HG02678 (cell line): ENCODE measurements around the gene NCEH1.
"Not testable (repeated sequence)": the region's sequence is repeated elsewhere in the genome, so short reads cannot be mapped to it uniquely, and the experiment has no call there.

Source experiments
- ATAC-seq: cut with Tn5 transposase; IDR thresholded peaks from one replicate; pipeline ENCODE4 v1.9.1; 2021; ENCODE audit warnings: mild to moderate bottlenecking, moderate library complexity; ENCODE audit not compliant: unreplicated experiment

NCEH1 gene, protein sequence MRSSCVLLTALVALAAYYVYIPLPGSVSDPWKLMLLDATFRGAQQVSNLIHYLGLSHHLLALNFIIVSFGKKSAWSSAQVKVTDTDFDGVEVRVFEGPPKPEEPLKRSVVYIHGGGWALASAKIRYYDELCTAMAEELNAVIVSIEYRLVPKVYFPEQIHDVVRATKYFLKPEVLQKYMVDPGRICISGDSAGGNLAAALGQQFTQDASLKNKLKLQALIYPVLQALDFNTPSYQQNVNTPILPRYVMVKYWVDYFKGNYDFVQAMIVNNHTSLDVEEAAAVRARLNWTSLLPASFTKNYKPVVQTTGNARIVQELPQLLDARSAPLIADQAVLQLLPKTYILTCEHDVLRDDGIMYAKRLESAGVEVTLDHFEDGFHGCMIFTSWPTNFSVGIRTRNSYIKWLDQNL

DNA sequence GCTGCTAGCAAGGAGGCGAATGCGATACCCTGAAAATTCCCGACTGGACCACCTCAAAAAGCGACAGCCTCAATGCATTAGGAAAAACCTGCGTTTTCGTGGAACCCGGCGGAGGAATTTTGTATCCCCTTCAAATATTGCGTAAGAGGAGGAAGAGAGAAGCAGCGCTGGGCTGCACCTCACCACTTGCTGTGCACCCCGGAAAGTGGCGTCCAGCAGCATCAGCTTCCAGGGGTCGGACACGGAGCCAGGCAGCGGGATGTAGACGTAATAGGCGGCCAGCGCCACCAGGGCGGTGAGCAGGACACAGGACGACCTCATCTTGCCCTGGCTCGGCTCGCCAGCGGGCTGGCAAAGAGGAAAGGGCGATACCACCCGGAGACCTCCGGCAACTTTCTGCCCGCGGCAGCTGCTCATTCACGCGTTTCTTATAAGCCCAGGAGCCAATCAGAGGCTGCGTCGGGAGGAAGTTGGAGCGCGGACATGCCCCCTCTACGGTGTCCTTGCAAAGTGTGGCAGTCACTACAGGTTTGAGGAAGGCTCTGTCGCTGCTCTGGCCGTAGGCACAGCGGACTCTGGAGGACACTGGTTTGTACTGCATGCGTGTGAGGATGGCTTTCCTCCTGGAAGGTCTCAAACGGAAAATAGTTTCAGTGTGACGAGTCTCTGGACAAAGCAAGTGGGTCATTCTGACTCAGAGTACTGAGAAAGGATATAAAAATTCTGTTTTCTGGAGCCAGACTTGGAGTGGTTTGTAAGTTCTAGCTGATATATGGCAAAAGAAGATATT is at the start of gene NCEH1:
Gene NCEH1, minus strand, starts transcription at position 404 of the 790 bp plus-strand sequence. Its CDS starts 83 bp downstream, at position 321.
- peak; percentile 100 for ATAC-seq

DNA sequence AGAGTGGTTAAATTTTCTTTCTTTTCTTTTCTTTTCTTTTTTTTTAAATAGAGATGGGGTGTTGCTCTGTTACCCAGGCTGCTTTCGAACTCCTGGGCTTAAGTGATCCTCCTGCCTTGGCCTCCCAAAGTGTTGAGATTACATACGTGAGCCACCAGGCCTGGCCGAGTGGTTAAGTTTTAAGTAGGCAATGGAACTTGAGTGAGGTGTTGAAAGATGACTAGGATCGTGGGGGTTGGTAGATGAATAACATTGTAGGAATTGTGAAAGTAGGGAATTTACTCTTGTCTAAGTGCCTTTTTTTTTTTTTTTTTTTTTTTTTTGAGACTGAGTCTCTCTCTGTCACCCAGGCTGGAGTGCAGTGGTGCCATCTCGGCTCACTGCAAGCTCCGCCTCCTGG is 49.5 kb upstream of the NCEH1 start:
- not testable (repeated sequence) for ATAC-seq

DNA sequence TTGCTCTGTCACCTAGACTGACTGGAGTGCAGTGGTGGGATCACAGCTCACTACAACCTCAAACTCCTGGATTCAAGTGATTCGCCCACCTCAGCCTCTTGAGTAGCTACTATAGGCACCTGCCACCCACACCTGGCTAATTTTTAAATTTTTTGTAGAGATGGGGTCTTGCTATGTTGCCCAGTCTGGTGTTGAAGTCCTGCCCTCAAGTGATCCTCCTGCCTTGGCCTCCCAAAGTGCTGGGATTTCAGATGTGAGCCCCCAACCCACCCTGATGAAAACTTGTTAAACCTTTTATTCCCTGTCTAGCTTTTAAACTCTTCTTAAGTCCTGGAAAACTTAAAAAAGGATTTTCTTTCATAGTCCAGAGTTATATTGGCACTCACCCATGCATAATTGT is 42.3 kb upstream of the NCEH1 start:
- ATAC-seq = no peak

DNA sequence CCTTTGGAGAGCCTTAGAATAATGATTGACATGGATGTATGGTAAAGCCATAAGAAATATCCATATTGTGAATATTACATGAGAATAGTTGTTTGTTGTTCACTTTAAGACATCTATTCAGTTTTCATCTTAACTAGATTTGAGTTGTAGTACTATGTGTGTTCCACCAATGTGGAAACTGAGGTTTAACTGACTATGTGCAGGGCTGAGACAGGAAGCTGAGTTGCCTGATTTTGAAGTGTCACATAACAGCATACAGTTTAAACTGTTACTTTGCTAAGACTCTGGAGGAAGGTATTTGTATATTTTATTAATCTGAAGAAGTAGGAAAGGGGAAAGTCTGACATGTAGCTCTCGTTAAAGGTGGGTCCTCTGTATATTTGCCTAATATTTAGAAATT is 41.8 kb upstream of the NCEH1 start:
- no peak for ATAC-seq

DNA sequence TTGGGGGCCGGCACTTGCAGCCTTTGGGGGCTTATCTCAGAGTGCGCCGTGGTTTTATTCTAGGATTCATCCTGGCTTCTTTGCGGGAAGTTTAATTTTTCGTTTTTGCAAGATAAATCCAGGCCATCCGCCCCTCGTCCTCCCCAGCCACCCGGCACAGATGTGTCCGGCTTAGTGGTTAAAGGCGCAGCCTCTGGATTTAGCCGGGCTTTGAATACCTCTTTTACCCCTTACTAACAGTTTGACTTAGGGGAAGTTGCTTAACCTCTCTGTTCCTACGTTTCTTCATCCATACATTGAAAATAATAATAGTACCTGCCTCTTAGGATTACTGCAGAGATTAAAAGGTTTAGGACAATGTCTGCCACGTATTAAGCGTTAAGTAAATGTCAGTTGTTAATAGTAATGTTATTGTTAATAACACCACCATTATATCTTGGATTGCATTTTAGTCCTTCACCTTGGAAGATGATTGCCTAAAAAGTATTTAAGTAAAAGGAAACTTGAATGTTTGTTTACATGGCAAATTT is 40.4 kb upstream of the NCEH1 start:
- ATAC-seq = peak; percentile 8

DNA sequence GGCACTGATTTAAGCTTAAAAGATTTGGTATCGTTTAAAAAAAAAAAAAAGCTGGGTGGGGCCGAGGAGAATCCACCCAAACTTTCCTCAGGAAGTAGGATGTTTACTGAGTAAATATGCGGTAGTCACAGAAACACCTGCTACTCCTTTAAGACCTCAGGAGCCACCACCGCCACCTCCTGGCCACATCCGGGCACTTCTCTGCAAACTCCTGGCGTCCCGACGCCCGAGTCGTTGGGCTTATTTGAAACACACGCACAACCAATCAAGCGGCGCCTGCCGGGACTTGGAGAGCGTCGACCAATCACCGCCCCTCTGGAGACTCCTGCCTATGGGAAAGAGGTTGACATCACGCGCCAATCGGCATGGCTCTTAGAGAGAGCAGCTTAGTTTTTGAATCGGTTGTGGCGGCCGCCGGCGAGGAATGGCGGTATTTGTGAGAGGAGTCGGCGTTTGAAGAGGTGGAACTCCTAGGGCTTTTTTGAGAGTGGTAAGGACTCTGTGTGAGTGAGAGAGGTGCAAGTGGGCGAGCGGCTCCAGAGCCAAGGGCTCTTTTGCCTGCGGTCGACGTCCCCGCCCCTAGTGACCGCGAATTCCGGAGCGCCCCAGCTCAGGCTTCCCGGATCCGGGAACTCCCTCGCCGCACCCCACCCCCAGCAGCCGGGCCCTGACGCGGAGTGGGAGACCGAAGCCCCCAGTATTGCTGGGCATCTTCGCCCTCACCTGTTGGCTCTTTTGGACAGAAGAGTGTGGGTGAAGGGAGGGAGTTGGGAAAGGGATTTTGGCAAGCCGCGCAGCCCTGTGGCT is 39.7 kb upstream of the NCEH1 start, which contains the start of gene ECT2:
Gene ECT2, plus strand, starts transcription at position 359 of the 807 bp plus-strand sequence. CDS start 3,805 bp downstream, outside the sequence.
- ATAC-seq = peak; percentile 95

DNA sequence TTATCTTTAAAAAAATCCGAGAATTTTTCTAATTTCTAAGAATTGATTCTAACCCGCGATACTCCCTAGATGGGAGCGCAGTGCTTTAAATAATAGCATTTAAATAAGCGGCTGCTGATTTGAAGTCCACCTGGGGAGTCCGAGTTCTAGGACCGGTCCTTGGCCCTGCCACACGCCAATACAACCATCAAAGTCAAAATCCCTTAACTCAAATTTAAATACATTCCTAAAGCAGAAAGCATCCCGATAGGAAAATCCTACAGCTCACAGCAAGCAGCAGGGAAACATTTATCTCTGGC is 39.2 kb upstream of the NCEH1 start:
- ATAC-seq = no peak

DNA sequence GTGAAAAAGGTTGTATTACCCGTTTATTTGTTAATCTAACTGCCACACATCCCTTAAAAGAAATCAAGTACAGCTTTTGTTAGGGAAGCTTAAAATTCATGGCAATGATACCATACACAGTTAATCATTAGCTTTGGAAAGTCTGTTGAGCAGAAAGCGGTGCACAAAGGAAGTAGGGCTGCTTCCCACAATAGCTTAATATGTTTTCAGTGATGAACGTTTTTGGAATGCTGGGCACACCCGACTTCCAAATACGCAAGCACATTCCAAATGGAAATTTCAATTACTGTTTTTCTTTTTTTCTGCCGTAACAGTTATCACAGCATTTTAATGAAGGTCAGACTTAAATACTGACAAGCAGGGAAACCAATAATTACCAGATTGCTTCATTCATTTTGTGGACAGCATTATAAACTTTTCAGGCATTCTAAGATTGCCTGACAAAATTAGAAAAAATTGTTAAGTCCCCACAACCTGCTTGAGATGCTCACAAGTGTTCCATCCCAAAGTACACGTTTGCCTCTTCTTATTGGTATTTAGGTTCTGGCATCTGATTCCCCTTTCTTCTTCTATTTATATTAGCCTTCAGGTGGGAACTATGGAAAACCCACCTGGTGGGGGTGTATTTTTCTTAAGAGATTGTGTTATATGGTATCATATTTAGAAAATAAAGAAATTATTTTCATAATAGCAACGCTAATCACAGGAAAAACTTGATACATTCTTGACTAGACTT is 38.5 kb upstream of the NCEH1 start:
- ATAC-seq = no peak

DNA sequence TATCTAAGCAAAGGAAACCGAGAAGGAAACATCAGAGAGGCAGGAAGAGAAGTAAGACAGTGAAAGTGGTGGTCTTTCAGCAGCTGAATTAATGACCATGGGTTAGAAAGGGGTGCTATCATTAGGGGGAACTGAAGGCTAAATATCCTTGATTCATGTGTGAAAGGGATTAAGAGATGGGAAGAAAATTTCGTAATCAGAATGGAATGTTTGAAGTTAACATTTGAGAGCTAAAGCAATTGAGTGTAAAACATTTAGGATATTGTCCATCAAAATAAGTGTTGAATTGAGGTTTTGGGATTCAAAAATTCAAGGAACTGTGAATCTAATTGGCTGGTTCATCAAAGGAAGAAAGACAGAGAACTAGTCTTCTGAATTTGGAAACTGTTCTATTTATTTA is 35.6 kb upstream of the NCEH1 start:
- no peak for ATAC-seq

DNA sequence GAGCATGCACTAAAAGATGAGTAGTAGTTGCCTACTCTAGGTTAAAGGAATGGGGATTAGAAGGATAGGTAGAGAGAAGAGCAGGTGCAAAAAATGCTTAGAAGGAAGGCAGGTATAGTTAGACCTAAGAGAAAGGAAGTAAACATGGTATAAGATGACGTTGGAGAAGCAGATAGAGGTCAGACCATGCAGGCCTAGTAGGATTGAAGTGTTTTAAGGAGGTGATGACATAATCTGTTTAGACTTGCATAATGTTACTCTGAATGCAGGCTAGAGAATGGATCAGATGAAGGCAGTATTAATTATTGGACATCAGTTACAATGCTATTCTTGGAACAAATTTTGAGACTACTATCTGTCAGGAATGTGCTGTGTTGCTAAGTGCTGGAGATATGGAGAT is 28.6 kb upstream of the NCEH1 start:
- ATAC-seq = no peak

DNA sequence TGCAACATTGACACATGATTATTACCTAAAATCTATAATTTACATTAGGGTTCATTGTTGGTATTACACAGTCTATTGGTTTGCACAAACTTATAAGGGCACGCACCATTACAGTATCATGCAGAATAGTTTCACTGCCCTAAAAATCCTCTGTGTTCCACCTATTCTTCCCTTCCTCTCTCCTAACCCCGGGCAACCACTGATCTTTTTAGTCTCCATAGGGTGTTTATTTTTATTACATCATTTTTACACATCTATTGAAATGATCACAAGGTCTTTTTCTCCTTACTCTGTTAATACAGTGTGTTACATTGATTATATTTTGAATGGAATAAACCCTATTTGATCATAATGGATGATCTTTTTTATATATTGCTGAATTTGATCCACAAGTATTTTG is 24.1 kb upstream of the NCEH1 start:
- no peak for ATAC-seq

DNA sequence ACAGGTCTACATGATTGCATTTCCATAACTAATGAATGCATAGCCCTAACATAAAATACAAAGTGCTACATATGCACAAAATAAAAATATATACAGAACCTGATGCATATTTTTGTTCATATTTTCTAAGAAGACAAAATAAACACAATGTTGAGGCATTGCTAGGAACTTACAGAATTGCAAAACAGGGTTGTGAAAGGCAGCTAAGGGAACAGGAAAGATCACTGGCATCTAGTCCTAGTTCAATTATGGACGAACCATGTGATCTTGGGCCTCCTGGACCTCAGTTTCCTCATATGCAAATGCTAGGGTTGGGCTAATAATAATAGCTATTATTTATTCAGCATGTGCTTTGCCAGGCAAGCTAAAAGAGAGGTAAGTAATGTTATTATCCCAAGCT is 15.5 kb upstream of the NCEH1 start:
- ATAC-seq = no peak

DNA sequence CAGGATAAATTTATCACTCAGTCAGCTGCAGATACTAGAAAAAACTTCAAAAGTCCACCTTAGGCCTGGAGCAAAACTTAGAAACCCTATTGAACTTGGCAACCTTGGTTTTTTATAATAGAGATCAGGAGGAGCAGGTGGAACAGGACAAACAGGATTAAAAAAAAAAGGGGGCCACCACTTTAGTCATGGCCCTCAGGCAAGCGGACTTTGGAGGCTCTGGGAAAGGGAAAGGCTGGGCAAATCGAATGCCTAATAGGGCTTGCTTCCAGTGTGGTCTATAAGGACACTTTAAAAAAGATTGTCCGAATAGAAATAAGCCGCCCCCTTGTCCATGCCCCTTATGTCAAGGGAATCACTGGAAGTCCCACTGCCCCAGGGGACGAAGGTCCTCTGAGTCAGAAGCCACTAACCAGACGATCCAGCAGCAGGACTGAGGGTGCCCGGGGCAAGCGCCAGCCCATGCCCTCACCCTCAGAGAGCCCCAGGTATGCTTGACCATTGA is 11.7 kb upstream of the NCEH1 start:
- ATAC-seq = not testable (repeated sequence)

DNA sequence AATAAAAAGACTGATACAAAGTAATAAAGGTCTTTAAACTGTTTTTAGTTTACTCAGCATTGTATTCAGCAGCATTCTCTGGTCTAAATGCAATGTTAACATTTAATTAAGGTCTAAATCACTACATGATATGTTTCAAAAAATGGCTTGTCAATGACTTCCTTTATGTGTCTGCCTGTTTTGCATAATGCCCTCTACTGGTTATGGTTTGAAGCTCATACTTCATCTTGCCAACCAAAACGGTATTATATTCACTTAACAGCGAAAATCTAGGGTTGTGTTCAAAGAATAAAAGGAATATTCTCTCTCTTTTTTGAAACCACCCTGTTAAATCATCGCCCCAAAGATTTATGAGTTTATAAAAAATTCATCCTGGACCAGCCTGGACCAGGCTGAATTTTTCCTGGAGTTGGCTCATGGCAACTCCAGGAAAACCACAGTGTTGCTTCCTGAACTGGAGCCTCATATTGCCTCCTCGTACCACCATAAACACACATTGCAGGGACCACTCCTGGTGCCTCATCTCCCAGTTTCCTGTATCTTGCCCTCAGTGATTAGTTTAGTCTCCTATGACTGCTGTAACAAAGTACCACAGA is 6.7 kb upstream of the NCEH1 start:
- no peak for ATAC-seq

DNA sequence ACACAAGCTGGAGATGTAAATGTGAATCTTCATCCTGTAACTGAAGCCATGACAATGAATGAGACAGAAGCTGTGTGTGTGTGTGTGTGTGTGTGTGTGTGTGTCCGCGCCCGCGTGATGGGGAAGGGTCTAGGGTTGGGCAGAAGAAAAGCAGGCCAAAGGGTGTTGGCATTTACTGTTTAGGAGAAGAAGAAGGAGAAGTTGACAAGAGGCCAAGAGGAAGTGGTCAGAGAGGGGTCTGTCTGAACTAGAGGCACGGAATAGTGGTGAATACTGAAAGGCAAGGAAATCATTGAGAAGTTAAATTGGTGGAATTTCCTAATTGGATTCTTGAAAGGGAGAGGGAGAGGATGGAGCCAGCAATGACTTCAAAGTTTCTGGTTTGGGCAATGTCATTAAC is 5.6 kb upstream of the NCEH1 start:
- no peak for ATAC-seq

DNA sequence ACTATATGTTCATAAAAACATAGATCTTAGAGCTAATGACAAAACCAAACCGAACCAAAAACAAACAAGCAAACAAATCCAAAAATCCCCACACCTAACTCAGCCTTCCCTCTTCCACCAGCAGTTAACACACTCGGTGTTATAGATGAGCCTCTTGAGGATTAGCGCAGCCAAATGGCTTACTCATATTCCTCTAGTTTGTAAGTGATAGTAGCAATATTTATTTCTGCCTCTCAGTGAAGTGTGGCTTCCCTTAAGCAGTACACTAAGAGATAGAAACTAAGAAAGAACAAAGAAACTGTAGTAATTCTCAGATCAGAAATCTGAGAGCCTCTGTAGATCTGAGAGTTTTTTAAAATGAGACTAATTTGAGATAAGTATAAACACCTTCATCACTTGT is 2.4 kb upstream of the NCEH1 start:
- ATAC-seq = no peak

DNA sequence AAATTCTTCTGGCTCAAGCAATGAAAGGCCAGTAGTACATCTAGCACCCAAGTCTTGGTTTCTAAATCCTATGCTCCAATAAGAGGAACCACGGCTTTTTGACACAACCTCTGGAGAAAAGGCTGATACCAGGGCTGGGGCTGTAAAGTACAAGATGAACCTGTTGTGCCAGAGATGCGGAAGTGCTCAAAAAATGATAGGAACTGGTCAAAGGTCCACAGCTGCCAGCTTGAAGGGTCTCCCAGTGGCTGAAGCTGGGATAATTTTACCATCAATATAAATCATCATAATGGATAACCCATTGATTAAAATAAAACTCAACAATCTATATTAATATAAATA is 558 bp upstream of the NCEH1 start:
- ATAC-seq = peak; percentile 1

DNA sequence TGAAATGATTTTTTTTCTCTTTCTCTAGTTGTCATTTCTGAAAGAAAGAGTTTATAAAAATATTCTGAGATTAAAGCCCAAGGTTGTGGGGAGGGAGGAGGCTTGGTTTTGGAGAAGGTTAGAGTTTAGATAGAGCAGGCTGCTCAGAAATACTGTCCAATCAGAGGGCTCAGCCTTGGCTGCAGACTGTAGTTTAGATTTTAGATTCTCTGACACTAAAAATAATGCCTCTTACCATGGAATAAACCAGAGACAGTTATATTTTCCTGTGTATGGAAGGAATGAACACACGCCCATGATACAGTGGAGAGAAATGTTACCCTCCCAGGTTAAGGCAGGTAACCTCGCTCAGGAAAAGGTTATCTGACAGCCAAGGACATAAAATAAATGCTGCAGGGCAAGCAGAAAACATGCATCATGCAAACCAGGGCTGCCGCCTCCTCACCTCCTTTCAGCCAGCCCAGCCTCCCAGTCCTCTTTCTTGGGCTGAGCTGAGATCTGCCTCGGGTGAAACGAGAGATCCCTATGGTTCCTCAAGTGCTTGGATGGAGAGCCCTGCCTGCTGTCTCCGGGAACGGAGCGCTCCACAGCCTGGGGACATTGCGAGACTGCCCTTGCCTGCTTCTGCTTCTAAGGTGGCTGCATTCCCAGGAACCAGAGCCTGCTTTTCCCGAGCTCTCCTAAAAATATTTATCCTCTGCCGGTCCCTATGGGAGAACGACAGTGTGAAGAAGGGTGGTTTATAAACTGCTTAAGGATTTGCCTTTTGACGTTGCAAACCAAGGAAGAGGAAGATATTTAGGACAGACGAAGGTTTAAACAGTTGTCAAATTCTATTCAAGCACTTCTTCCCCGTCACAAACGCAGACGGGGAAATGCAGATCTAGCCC is 848 bp downstream of the NCEH1 start:
- peak; percentile 1 for ATAC-seq
